ENCODE results near the gene SOX4.

DNA sequence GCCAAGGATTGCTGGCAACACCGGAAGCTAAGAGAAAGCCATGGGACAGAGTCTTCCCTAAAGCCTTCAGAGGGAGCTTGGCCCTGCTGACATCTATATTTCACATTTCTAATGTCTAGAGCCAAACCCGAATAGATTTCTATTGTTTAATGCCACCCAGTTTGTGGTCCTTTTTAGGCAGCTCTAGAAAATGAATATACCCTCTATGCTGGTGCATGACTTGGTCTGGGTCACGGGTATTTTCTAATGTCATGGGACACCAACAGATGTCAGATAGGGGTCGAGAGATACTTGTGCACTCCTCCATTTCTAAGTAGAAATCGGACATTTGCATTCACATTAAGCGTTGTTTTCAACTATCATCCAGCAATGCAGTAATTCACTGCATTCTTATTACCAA lies 37.0 kb upstream of the SOX4 start:
- TF ChIP-seq, protein P1, sequence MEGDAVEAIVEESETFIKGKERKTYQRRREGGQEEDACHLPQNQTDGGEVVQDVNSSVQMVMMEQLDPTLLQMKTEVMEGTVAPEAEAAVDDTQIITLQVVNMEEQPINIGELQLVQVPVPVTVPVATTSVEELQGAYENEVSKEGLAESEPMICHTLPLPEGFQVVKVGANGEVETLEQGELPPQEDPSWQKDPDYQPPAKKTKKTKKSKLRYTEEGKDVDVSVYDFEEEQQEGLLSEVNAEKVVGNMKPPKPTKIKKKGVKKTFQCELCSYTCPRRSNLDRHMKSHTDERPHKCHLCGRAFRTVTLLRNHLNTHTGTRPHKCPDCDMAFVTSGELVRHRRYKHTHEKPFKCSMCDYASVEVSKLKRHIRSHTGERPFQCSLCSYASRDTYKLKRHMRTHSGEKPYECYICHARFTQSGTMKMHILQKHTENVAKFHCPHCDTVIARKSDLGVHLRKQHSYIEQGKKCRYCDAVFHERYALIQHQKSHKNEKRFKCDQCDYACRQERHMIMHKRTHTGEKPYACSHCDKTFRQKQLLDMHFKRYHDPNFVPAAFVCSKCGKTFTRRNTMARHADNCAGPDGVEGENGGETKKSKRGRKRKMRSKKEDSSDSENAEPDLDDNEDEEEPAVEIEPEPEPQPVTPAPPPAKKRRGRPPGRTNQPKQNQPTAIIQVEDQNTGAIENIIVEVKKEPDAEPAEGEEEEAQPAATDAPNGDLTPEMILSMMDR (IDR thresholded peaks at IDR 0.05) = no peak
- TF ChIP-seq EP300 (IDR thresholded peaks at IDR 0.05) (no peak), POLR2A (IDR thresholded peaks at IDR 0.05) (no peak)

All from ovary (tissue), 3 donors.